HG03342 (cell line): ENCODE results near the gene RAMP3.

Experiments used
- ATAC-seq: cut with Tn5 transposase; IDR thresholded peaks from one replicate; pipeline ENCODE4 v1.9.1; 2021; ENCODE audit warnings: mild to moderate bottlenecking, moderate library complexity; ENCODE audit not compliant: unreplicated experiment

RAMP3 gene

GRCh38 chr7:45219801-45220435, 62.3 kb downstream of the RAMP3 start:
- ATAC-seq: no peak

DNA sequence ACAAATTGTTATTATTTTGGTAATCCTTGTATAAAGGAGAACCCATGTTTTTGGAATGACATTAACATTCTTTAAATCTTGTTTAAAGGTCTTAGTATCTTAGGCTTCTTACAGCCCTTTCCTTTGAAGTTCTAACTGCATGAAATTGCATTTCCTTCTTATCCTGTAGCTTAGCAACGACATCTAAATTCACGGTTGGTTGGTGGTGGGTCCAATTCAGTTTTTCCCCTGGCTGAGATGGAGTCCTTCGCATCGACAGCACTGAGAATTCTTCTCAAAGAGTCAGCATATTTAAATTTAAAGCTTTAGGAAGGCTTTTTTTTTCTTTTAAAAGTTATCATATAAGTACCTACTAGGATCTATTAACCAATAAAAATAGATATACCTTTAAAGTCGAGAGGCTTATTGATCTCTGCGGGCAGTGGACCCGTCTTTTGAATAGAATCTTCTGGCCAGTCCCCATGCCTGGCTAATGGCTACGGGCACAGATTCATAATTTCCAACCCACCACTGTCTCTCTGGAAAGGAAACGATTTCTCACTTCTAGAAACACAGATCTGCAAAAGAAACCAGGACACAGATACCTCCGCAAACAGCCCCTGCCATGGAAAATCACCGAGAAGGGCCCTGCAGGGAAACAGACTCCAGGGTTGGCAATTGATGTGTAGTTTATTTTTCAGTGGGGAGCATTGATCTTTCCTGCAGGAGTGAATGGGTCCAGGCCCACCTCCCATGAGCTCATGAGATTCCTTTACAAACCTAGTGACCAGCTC, 63.4 kb downstream of the RAMP3 start:
- ATAC-seq: no peak

DNA sequence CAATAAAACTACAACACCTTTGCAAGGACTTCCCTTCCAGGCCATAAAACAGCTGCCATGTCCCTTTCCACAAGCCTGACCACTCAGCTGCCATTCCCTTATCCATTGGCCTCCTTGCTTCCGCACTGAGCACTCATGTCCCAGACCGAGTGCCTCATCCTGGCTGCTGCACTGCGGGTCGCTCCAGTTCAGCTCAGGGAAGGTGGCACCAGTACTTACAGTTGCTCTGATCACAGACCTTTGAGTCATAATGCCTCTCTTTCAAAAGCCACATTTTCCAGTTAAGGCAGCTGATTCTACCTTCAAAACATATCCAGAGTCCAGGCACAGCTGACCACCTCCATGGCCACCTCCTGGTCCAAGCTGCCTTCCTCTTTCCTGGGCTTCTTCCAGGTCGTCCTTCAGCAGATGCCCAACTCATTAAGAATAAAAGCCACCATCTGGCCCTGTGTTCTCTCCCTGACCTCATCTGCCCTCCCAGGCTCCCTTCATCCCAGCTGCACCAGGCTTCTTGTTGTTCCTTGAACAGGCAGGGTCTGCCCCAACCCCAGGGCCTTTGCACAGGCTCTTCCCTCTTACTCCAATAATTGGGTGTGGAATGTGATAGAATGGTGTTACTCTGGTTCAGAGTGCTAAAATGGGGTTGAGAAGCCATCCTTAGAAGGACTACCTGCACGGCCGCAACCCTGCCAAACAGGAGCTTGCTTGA, 64.5 kb downstream of the RAMP3 start:
- ATAC-seq: no peak

GRCh38 chr7:45223078-45223477, 65.5 kb downstream of the RAMP3 start:
- no peak for ATAC-seq

GRCh38 chr7:45223728-45224630, 66.4 kb downstream of the RAMP3 start:
- ATAC-seq: no peak

DNA sequence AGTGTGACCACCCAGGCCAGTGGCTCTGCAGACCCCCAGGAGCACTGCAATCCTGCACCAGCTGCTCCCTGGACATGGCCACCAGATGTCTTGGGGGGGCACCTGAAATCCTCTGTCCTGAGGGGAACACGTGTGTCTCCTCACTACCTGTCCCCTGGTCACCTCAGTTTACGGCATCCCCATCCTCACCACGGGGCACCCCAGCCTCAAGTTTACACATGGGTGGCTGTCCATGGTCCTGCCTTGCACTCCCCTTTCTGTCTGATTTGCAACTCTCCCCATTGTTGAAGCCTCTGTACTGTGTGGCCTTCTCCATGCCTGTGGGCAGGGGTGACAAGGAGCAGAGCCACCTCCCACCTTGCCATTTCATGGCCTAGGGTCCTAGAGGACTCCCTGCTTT, 67.2 kb downstream of the RAMP3 start:
- no peak for ATAC-seq

GRCh38 chr7:45225311-45225947, 67.8 kb downstream of the RAMP3 start:
- ATAC-seq: no peak

- no peak for ATAC-seq
Observed at GRCh38 chr7:45225948-45226335, 68.4 kb downstream of the RAMP3 start.

- ATAC-seq: no peak
Observed at GRCh38 chr7:45229156-45229920, 71.7 kb downstream of the RAMP3 start.

DNA sequence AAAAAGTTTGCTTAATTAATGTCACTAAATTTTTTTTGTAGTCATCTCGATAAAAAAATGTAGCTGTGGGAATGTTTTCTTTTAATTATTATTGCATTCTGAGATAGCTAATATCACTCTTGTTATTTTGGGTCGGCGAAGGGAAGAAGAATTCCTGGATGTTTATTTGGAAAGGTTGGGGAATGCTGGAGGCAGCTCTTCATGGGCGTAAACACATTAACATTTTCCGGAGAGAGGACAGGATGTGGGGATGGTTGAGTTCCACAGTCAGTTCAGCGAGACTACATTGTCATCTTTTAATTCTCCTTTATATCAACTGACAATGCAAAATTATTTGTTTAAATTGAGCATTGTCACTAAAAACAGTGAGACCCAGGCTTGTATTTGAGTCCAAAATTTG, 72.5 kb downstream of the RAMP3 start:
- ATAC-seq: no peak

GRCh38 chr7:45230611-45231165, 73.1 kb downstream of the RAMP3 start:
- no peak for ATAC-seq

DNA sequence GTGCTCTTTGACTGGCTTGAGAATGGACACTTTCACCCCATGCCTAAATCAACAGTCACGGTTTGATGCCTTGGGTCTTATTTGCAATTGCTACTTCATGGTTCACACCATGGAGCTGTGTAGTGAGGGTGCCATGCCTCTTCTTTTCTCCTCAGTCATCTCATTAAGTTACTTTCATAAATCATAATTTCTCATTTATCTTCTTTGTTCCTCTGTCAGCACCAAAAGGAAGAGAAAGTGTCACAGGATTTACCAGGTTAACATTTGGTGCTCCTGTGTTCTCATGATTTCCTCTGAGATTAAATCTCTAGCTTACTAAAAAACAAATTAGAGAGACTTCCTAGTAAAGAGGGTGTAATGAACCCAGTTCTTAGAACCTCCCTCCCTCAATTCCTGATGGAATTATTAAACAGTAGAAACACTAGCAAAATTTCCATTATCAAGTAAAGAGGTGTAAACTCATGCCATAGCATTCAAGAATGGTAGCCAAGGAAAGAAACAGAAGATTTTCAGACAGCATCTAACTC, 75.7 kb downstream of the RAMP3 start:
- no peak for ATAC-seq
